HG03045 (cell line): ENCODE results near the gene ENHO.
"Not testable (repeated sequence)": the region's sequence is repeated elsewhere in the genome, so short reads cannot be mapped to it uniquely, and the experiment has no call there.

Experiments used
- ATAC-seq: cut with Tn5 transposase; IDR thresholded peaks from one replicate; pipeline ENCODE4 v1.9.1; 2021; ENCODE audit warnings: mild to moderate bottlenecking, moderate library complexity; ENCODE audit not compliant: unreplicated experiment

Gene ENHO

GRCh38 chr9:34532041-34532440 is 9.3 kb upstream of the ENHO start:
- ATAC-seq = not testable (repeated sequence)

DNA sequence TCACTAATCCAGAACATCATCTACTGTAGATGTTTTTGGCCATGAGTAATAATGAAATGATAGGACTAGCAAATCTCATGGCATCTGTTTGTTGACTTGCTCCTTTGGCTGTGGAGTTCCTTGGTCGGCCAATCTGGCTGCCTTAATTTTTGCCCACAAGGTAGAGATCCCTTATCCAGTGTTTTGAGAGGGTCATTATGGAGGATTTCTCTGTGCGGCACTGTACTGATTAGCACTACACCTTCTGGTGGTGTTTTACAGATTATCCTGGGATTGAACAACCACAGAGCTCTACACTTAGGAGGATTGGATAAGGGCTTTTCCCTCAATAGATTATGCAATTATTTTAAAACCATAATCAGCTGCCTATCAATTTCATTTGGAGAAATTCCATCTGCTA is 3.2 kb upstream of the ENHO start:
- no peak for ATAC-seq

DNA sequence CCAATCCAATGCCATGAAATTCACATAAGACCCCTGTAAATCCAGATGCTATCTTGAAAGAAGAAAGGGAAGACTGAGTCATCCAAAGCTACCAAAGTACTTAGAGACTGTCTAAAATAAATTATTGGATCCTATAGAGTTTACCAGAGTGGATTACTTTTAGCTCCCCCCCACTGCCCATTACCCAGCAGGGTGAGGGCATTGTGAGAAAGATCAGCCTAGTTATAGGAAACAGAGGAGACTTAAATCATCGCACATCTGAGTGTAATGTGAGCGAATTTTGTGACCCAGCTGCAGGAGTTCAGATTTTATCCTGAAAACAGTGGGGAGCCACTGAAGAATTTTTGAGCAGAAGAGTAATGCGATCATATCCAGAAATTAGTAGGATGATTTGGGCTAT is 1.6 kb upstream of the ENHO start:
- ATAC-seq = no peak

DNA sequence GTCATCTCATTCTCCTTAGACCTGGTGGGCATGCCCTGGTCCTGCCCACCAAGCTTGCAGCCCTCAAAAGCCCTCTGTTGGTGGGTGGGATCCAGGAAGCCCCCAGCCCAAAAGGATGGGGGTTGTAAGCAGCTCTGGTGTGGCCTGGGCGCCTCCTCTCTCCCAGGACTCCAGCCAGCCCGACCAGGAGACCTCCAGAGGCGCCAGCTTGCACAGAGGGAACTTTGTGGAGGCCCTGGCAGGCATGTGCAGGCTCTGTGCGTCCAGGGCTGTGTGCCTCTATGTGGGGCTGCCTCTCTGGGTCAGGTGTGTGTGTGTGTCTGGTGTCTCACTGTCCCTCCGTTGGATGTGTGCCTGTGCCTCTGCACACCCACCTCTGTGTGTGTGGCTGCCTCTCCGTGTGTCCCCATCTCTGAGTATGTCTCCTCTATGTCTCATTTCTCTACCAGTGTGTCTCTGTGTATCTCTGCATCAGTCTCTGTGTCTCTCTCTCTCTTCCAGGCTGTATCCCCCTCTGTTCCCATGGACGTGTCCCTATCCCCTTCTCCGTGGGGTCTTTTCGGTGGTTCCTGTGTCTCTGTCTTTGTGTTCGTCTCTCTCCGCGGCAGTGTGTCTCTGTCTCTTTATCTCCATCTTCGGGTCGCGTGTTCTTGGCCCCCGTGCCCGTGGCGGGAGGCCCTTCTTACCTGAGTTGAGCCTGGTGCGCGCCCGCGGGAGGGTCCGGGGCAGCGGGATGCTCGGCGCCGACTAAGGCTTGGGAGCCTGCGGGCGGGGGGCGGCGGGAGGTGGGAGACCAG is 501 bp downstream of the ENHO start:
- ATAC-seq = no peak

DNA sequence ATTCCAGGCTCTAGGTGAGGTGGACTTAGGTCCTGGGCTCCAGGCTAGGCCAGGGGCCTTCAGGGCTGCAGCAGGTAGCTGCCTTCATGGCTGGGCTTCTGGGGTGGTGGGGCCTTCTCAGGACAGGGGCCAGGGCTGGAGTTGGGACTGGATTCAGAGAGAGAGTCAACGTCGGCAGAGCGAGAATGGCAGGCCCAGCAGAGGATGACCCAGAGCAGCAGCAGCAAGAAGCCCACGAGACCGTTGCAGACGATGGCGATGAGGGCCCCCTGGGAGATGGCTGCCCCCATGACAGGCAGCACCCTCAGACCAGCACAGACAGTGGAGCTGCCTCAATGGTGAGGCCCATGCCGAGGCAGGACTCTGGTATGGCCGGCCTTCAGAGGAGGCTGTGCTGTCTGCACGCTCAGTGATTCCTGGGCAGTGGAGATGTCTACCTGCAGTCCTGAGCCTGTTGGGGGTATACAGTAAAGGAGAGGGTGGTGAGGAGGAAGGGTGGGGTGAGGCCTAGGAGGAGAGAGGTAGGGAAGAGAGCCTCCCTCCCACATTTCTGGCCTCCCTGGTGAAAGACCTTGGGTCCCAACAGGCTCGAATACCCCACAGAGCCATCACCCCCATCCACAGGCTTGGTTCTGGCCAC is 1.3 kb downstream of the ENHO start:
- no peak for ATAC-seq

DNA sequence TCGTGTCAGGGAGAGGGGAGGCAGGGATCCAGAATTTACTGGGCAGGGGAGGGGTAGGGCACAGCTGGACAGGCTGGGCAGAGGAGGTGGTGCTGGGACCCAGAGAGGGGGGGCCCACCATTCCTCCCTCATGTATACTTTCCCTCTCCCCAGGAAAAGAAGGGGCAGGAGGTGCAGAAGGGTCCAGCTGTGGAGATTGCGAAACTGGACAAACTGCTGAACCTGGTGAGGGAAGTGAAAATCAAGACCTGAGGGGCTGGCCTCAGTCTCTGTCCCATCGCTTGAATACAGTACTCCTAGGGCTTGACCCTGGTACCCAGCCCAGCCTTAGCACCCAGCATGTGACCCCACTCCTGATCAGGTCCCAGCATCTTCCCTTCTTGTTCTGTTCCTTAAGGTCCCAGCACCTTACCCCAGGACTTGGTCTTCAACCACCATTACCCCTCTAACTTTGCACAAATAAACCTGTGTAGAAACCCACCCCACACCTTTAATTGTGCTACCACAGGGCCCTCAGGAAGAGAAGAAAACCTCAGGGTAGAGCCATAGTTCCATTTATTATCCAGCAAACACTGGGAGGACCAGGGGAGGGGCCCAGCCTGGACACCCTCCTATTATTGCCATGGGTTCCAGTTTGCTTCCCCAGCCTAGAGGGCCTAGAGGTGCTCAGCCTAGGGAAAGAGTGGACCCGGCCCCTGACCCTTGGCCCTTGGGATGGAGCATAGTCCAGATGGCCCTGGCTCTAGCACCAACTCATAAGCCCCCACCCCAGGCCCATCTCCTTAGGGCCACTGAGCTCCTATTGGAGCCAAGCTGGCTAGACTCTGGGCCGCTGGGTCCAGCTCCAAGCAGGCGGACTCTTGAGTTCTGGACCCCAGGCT is 2.0 kb downstream of the ENHO start:
- ATAC-seq = no peak

- ATAC-seq = no peak
Observed at GRCh38 chr9:34520096-34520495, 2.7 kb downstream of the ENHO start.

- no peak for ATAC-seq
Observed at GRCh38 chr9:34519321-34520020, 3.3 kb downstream of the ENHO start.

- no peak for ATAC-seq
Observed at GRCh38 chr9:34518896-34519295, 3.9 kb downstream of the ENHO start.

DNA sequence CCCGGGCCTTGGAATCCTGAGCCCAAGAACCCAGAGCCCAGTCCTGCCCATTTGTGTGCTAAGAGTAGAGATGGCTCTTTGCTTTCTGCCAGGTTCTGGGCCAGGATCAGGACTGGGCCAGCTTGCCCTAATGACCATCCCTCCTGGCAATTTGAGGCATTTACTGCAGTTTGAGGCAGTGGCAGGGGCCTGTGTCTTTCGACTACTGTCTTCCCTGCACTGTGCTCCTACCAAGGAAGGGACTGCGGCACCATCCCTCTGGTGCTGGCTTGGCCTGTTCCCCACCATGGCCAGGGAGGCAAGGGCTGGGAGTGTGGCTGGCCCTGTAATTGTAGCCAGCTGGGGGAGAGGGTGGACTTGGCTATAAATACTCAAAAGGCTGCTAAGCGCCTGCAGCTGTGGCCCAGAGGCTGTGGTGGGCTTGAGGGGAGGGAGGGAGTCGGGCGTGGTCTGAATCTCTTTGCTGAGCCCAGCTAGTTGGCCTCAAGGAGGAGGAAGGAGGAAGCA is 4.6 kb downstream of the ENHO start:
- ATAC-seq = no peak

DNA sequence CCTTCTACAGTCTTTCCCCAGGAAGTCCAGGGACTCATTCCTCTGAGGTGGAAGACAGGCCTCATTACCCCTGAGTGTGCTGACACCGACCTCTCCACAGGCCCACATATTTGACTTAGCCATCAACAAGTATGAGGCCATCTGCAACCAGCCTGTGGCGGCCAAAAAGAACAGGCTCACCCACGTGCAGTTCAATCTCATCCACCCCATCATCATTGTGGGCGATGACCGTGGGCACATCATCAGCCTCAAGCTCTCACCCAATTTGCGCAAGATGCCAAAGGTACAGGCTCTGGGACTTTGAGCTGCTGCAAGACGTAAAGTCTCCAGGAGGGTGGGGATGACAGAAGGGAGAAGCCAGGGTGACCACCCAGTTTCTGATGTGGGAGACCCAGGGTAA is 5.6 kb downstream of the ENHO start:
- no peak for ATAC-seq

DNA sequence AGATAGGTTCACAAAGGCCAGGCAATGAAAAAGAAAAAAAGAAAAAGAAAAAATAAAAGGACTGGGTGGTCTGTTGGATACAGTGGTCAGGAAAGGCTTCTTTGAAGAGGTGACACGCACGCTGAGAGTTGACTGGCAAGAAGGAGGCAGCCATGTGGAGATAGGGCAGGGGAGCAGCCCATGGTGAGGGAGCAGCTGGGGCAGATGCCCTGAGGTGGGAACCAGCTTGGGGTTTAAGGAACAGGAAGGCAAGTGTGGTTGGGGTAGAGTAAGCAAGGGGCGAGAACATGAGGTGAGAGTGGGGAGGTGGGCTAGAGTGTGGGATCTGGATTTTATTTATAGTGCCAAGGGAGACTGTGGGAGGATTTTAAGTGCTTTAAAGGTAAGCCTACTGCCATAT is 6.8 kb downstream of the ENHO start:
- no peak for ATAC-seq

DNA sequence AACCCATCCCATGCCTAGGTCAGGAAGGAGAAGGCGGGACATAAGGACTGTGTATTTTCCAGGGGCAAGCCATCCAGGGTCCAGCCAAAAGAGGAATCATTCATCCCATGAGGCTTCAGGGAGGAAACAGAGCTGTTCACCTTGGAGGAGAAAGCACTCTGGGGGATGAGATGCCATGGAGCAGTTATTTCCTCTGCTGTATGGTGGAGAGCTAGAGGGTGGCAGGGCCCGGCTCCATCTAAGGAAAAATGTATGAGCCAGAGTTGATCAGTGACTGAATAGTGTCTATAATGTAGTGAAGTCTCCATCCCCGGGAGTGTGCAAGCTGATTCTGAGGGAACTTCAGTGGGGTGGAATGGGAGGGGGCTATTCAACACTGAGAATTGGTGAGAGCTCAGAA is 8.0 kb downstream of the ENHO start:
- no peak for ATAC-seq

DNA sequence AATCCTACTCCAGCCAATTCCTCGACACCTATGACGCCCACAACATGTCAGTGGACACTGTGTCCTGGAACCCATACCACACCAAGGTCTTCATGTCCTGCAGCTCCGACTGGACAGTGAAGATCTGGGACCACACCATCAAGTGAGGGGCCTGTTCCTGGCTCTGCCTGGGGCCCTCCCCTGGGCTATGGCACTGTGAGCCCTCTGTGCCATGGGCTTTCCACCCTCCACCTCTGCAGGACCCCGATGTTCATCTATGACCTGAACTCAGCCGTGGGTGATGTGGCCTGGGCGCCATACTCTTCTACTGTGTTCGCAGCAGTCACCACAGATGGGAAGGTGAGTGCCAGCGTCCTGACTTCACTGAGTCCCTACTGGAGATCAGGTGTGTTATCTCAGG is 8.4 kb downstream of the ENHO start:
- ATAC-seq = no peak

GRCh38 chr9:34513567-34514214 is 9.1 kb downstream of the ENHO start:
- ATAC-seq = no peak

GRCh38 chr9:34512131-34513078 is 10.4 kb downstream of the ENHO start:
- no peak for ATAC-seq

- no peak for ATAC-seq
Observed at GRCh38 chr9:34510497-34511468, 12.0 kb downstream of the ENHO start.

DNA sequence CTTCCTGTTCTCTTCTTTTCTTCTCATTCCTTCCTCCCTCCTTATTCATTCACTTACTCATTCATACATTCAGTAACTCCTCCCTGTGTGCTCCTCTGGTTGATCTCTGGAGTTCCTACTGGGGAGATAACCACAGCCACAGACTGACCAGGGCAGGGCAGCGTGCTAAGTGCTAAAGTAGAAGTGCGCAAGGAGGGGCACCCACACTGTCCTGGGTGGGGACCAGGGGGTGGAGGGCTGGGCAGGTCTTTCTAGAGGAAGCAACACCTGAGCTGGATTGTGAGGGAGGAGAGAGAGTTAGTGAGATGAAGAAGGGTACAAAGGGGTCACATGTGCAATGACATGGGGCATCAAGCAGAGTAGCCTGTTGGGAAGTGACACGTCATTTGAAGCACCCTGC is 13.8 kb downstream of the ENHO start:
- ATAC-seq = no peak
